Endothelial cell of umbilical vein (primary cell): Measurements from ENCODE around the gene LRFN3. TPM values are rescaled to one million over a fixed set of nuclear protein-coding genes. Genes with fewer than 3 reads are reported as not detected.
"Not testable (repeated sequence)": the region's sequence is repeated elsewhere in the genome, so short reads cannot be mapped to it uniquely, and the experiment has no call there.

ENCODE experiments used
- BruUV-seq: library from RNA; stranded (reverse); fragments of 400-500 nt; replicated peaks from 2 replicates; lab custom pipeline; 2021; lab: Mats Ljungman, UMichigan
- CTCF ChIA-PET: fragments of 300-600, 350-600 bp; sonication (Branson Sonifier 250); formaldehyde crosslinking; loops from one replicate; lab custom pipeline; 2021; ENCODE audit warnings: antibody characterized with exemption, inconsistent platforms; lab: Charles Lee
- POLR2A ChIA-PET: fragments of 300-600, 350-600 bp; sonication (Branson Sonifier 250); formaldehyde crosslinking; loops from one replicate; lab custom pipeline; 2021; ENCODE audit warnings: antibody characterized with exemption, inconsistent platforms; lab: Charles Lee
- DNase-seq: peaks from one replicate; pipeline ENCODE4 v3.0.0-alpha.2; 2011; ENCODE audit warnings: low read depth, low spot score
- FAIRE-seq: peaks from 2 replicates; lab custom pipeline; 2011; peaks lifted over from hg19 to GRCh38; lab: Jason Lieb, UNC
- H2AFZ ChIP-seq: 2 replicates; pipeline ENCODE4 v1.6.0; 2012; ENCODE audit warnings: low read depth, low read length, control low read depth, inconsistent platforms
- H3K27ac ChIP-seq: 2 replicates; pipeline ENCODE4 v1.5.1; 2011; ENCODE audit warnings: low read depth, mild to moderate bottlenecking, control low read depth, low read length, moderate library complexity; ENCODE audit not compliant: insufficient read depth
- H3K27me3 ChIP-seq, 2 experiments: 2 replicates each; pipeline versions ENCODE4 v1.6.0 to v1.6.1; 2011; ENCODE audit warnings: low read length in 2 of 2, mixed read lengths in 1 of 2; ENCODE audit not compliant: control insufficient read depth in 2 of 2, insufficient read depth in 2 of 2
- H3K36me3 ChIP-seq, 2 experiments: 2 replicates in 1 of 2; 3 replicates in 1 of 2; pipeline ENCODE4 v1.5.1; 2011; ENCODE audit warnings: low read length in 2 of 2, mild to moderate bottlenecking in 1 of 2, moderate library complexity in 1 of 2; ENCODE audit not compliant: control insufficient read depth in 2 of 2, insufficient read depth in 2 of 2; ENCODE audit errors: extremely low read depth in 1 of 2
- H3K4me1 ChIP-seq: 3 replicates; pipeline ENCODE4 v1.5.1; 2011; ENCODE audit warnings: mild to moderate bottlenecking, low read length; ENCODE audit not compliant: control insufficient read depth, insufficient read depth; ENCODE audit errors: extremely low read depth
- H3K4me2 ChIP-seq: 2 replicates; pipeline ENCODE4 v1.6.1; 2011; ENCODE audit warnings: low read length, control low read depth, mixed read lengths; ENCODE audit not compliant: insufficient read depth
- H3K4me3 ChIP-seq, 3 experiments: fragments of 200-600 bp in 1 of 3; sonication (generic), shearing (Covaris generic) in 1 of 3; replicated peaks in 1 of 3; 2 replicates each; pipeline ENCODE4 v1.5.1; 2011 to 2016; ENCODE audit warnings: control low read depth in 3 of 3, low read length in 3 of 3, mild to moderate bottlenecking in 2 of 3, inconsistent platforms in 1 of 3, low read depth in 1 of 3, moderate library complexity in 1 of 3; ENCODE audit not compliant: insufficient read depth in 1 of 3
- H3K79me2 ChIP-seq: 2 replicates; pipeline ENCODE4 v1.6.0; 2012; ENCODE audit warnings: low read length, inconsistent platforms; ENCODE audit not compliant: control insufficient read depth, insufficient read depth
- H3K9ac ChIP-seq: replicated peaks from 2 replicates; pipeline ENCODE3; 2011; ENCODE audit warnings: low read length, control low read depth; ENCODE audit not compliant: insufficient read depth; ENCODE audit errors: extremely low read depth
- H3K9me1 ChIP-seq: replicated peaks from 3 replicates; pipeline ENCODE4 v1.6.0; 2011; ENCODE audit warnings: mild to moderate bottlenecking, low read length; ENCODE audit not compliant: control insufficient read depth, insufficient read depth; ENCODE audit errors: extremely low read depth
- H3K9me3 ChIP-seq: replicated peaks from 2 replicates; pipeline ENCODE4 v1.5.1; 2012; ENCODE audit warnings: low read length, inconsistent platforms; ENCODE audit not compliant: control insufficient read depth, insufficient read depth
- H4K20me1 ChIP-seq: replicated peaks from 2 replicates; pipeline ENCODE3; 2011; ENCODE audit warnings: mild to moderate bottlenecking, low read length; ENCODE audit not compliant: control insufficient read depth, insufficient read depth; ENCODE audit errors: extremely low read depth
- CTCF ChIP-seq, 2 donors: IDR thresholded peaks; 1 replicate in 1 of 2; 2 replicates in 1 of 2; pipeline ENCODE4 v1.5.1; 2011; ENCODE audit warnings: low read length in 2 of 2, mild to moderate bottlenecking in 2 of 2, moderate library complexity in 2 of 2, control low read depth in 1 of 2, inconsistent platforms in 1 of 2, low read depth in 1 of 2; ENCODE audit not compliant: insufficient read depth in 1 of 2; ENCODE audit errors: extremely low read depth in 1 of 2
- EZH2 ChIP-seq: IDR thresholded peaks from 2 replicates; pipeline ENCODE4 v1.6.1; 2012; ENCODE audit warnings: borderline replicate concordance, low read depth, mild to moderate bottlenecking, moderate library complexity, low read length, inconsistent platforms; ENCODE audit not compliant: severe bottlenecking
- FOS ChIP-seq: IDR thresholded peaks from 2 replicates; pipeline ENCODE4 v1.6.1; 2011; ENCODE audit warnings: mild to moderate bottlenecking, low read length, moderate library complexity, borderline replicate concordance; ENCODE audit not compliant: insufficient read depth
- GATA2 ChIP-seq: IDR thresholded peaks from 2 replicates; pipeline ENCODE4 v1.7.0; 2011; ENCODE audit warnings: low read depth, mild to moderate bottlenecking, moderate library complexity, mixed read lengths, low read length; ENCODE audit not compliant: insufficient read length, insufficient read depth
- JUN ChIP-seq: IDR thresholded peaks from 2 replicates; pipeline ENCODE4 v1.6.1; 2011; ENCODE audit warnings: borderline replicate concordance, low read depth; ENCODE audit not compliant: insufficient read length, insufficient read depth
- MYC ChIP-seq: IDR thresholded peaks from one replicate; pipeline ENCODE4 v1.6.1; 2011; ENCODE audit warnings: mild to moderate bottlenecking, low read depth, low read length
- POLR2A ChIP-seq: IDR thresholded peaks from 2 replicates; pipeline ENCODE4 v1.6.1; 2012; ENCODE audit warnings: low read depth, mild to moderate bottlenecking, control low read depth, low read length
- POLR2AphosphoS5 ChIP-seq: IDR thresholded peaks from 2 replicates; pipeline ENCODE4 v1.6.1; 2012; ENCODE audit warnings: low read depth, mild to moderate bottlenecking, control low read depth, low read length, moderate library complexity; ENCODE audit not compliant: insufficient read depth
- dilution Hi-C: fragments of 300-500 bp; cut with MboI; formaldehyde crosslinking; loops from one replicate; pipeline ENCODE4 v1.15.0; 2019; ENCODE audit warnings: low sequenced_read_pairs; ENCODE audit not compliant: extremely low pct_ligation_motif_present
- intact Hi-C: fragments of 100-400 bp; cut with micrococcal nuclease; formaldehyde crosslinking; loops from one replicate; pipeline ENCODE4 v1.10.0; 2022
- polyA plus RNA-seq, 4 experiments: library from polyadenylated mRNA; depleted of rRNA in 3 of 4; stranded (reverse) in 3 of 4; unstranded in 1 of 4; fragments of >200 nt; gene quantifications; 2 replicates each; pipeline versions ENCODE4 v1.2.1 to v1.2.3, GENCODE V29; 2011 to 2012; ENCODE audit warnings: missing spikeins in 1 of 4
- total RNA-seq: library from RNA; stranded (reverse); gene quantifications from 2 replicates; pipeline ENCODE4 v1.2.3, GENCODE V29; 2021
- TF ChIP-seq, protein P1 (sequence below): IDR thresholded peaks from 2 replicates; pipeline ENCODE4 v1.6.1; 2011; ENCODE audit not compliant: insufficient read depth, insufficient read length

The LRFN3 gene
- total and polyA plus RNA-seq, 2 donors (not counting 3 experiments of a cell fraction or from before 2014, with no cell fraction given) = 4.1 to 15.9 TPM

DNA sequence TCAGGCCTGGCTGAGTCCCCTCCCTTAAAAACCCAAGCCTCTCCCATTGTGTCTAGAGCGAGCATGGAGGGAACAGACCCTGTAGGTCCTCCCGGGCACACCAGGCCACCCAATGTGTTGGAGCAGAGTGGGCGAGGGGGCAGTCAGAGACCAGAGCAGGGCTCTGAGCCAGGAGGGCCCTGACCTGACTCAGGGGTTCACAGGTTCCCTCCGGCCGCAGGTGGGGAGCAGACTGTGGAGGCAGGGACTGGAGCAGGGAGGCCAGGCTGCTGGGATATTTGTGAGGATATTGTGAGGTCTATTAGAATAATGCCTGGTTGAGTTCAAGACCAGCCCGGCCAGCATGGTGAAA, 26.5 kb upstream of the LRFN3 start:
- Histone ChIP-seq H2AFZ (no peak overlapping the region), H3K27ac (no peak overlapping the region), H3K9ac (no peak overlapping the region), H3K4me1 (no peaks in the 10 kb centered on the region), H3K27me3 (no peaks in the 10 kb centered on the region), H3K9me1 (no peaks in the 10 kb centered on the region), H3K9me3 (no peaks in the 10 kb centered on the region), H4K20me1 (no peaks in the 10 kb centered on the region), H3K79me2 (no peaks in the 10 kb centered on the region), H3K36me3 (no peaks in the 10 kb centered on the region), H3K4me3 (no peak overlapping the region), H3K4me2 (no peak overlapping the region)
- intact Hi-C loops (no loop called here), dilution Hi-C loops (no loop called here)
- no peak for TF ChIP-seq GATA2
- no peak for TF ChIP-seq MYC
- TF ChIP-seq CTCF (IDR thresholded peaks at IDR 0.05; ENCODE audit: extremely low read depth in 1 of 2, insufficient read depth in 1 of 2, low read depth in 1 of 2, low read length in 2 of 2) = no peak
- no peak for TF ChIP-seq FOS
- TF ChIP-seq POLR2AphosphoS5 = no peak
- no peak for TF ChIP-seq JUN
- TF ChIP-seq, protein P1, sequence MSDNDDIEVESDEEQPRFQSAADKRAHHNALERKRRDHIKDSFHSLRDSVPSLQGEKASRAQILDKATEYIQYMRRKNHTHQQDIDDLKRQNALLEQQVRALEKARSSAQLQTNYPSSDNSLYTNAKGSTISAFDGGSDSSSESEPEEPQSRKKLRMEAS = no peak
- no peak for TF ChIP-seq EZH2
- no peak for TF ChIP-seq POLR2A
- ChIA-PET CTCF (no interaction called here), POLR2A (no interaction called here)
- DNase-seq (no peak), FAIRE-seq (no peak)
- BruUV-seq = no TSS peak

GRCh38 chr19:35910355-35910754, 25.8 kb upstream of the LRFN3 start:
- dilution Hi-C loops, POLR2A ChIA-PET, BruUV-seq: not testable (repeated sequence)

More at GRCh38 chr19:35910355-35910754, 25.8 kb upstream of the LRFN3 start:
- H3K9ac ChIP-seq, H3K27ac ChIP-seq, H3K4me1 ChIP-seq, H3K36me3 ChIP-seq, FAIRE-seq, H3K79me2 ChIP-seq, H3K4me3 ChIP-seq, H3K9me3 ChIP-seq, H4K20me1 ChIP-seq, CTCF ChIA-PET, DNase-seq, H2AFZ ChIP-seq, H3K27me3 ChIP-seq, intact Hi-C loops, H3K9me1 ChIP-seq, H3K4me2 ChIP-seq: not testable (repeated sequence)
